ENCODE results near the gene POLD3.

The POLD3 gene

DNA sequence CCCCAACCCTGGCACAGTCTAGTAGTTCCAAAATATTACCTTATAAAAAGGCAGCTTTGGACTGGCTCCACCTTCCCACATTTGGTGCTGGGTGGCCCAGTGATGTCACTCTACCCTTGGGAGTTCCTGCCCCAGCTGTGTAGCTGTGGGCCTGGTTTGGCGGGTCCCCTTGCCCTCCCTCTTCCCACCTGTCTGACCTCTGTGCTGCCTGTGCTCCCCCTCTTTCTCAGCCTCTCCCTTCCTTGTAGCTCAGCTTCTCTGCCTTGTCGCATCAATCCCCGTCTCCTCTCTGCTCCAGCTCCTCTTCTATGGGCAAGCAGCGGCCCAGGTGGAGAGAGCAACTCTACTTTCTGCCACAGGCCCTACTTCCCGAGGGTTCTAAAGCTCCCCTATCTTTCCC, 84.2 kb downstream of the POLD3 start:
- no peak for DNase-seq

DNA sequence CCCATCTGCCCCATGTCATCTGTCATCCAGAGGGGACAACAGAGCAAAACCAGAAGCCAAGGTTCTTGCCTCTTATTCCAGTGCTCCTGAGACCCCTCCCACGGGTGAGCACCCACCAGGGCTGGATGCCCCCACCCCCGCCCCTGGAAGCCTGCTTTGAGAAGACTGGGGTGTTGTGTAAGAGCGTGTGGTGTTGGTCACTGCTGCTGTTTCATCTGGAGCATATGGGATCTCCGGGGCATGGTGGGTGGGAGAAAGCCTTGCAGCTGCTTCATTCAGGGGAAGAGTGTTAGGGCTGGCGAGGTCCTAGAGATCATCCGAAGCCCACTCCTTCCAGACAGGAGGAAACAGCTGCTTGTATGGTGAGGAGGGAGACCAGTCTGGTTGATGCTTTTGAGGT, 84.7 kb downstream of the POLD3 start:
- DNase-seq, result no peak

DNA sequence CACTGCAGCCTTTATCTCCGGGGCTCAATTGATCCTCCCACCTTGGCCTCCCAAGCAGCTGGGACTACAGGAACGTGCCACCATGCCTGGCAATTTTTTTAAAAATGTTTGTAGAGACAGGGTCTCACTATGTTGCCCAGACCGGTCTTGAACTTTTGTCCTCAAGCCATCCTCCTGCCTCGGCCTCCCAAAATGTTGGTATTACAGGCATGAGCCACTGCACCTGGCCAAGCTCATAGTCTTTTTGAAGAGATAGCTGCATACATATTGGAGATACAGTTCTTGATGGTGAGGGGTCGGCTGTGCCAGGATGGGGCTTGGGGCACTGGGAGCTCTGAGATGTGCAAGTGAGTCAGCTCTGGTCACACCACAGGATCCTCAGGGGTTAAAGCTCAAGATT, 85.7 kb downstream of the POLD3 start:
- DNase-seq, result peak; percentile 37

DNA sequence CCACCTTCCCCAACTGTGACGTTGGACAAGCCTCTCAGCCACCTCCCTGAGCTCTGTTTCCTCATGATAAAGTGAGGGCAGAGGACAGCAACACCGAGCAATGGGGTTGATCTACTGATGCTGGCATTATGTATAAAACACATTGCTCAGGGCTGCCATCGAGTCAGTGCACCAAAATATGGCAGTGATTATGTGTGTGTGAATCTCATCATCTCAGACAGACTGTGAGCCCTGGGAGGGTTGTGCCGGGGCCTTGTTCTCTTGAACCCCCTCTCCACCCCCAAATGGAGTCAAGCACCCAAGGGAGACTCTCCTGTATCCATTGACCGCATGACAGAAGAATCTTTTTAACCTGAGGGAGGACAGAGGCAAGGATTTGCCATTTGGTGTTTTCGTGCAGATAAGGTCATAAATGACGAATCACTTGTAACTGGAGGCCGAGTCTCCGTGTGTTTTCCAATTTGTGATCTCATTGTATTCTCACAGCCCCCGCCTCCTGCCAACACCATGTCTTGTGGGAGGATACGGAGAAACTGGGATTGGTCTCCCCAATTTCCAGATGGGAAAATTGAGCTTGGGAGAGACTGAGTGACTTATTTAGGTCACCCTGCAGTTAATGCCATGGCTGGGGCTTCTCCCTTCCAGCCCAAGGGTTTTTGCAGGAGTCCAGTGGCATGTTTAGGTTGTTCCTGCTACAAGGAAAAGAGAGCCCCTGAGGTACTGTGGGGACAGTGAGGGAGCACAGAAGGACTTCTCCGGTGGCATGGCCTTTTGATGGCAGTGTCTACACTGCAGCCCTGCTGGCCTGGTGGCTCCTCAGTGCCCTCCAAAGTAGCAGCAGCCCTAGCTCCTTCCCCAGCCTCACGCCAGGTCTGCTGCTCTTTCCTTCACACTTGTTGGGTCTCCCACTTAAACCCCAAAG, 86.5 kb downstream of the POLD3 start:
- peak; percentile 28 for DNase-seq

DNA sequence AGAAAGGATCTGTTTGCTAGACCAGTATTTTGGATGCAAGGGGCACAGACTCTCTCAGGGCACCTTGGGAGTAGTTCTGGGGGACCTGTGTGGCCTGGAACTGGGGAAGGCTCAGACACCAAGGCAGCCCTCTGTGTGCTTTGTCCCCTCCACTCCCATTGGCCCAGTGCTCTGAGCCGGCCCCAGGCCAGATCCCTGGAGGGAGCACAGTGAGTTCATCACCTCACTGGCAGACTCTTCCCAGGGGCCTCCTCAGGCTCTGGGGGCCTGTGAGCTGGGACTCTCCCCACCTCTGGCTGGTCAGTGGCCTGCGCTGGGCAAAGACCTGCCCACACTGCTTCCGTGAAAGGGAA, 87.1 kb downstream of the POLD3 start:
- DNase-seq, result peak; percentile 33

DNA sequence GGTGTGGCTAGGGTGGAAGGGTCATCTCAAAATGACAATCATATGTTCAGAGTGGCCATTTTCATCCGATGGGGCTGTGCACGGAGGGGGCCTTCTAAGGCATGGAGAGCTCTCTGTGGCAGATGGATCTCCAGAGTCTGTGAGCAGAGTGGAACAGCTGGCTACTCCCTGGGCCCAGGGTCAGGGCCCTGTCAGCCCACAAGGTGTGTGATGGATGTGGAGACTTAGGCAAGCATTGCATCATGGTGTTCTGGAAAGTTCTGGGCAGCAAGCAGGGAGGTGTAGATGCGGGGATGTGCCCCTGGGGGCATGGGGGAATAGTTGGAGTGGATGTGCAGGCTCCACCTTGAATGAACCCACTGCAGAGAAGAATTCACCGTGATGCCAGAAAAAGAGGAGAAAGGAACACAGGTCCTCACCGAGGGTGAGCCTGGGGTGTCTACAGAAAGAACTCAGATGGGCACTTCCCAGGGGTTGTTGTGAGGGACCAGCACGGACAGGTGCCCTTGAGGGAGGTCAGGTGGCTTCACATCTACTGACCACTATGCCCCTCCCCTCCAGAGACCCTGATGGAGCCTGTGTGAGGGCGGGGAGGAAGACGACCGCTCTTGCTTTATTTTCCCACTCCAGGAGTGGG, 87.8 kb downstream of the POLD3 start:
- peak; percentile 47 for DNase-seq

DNA sequence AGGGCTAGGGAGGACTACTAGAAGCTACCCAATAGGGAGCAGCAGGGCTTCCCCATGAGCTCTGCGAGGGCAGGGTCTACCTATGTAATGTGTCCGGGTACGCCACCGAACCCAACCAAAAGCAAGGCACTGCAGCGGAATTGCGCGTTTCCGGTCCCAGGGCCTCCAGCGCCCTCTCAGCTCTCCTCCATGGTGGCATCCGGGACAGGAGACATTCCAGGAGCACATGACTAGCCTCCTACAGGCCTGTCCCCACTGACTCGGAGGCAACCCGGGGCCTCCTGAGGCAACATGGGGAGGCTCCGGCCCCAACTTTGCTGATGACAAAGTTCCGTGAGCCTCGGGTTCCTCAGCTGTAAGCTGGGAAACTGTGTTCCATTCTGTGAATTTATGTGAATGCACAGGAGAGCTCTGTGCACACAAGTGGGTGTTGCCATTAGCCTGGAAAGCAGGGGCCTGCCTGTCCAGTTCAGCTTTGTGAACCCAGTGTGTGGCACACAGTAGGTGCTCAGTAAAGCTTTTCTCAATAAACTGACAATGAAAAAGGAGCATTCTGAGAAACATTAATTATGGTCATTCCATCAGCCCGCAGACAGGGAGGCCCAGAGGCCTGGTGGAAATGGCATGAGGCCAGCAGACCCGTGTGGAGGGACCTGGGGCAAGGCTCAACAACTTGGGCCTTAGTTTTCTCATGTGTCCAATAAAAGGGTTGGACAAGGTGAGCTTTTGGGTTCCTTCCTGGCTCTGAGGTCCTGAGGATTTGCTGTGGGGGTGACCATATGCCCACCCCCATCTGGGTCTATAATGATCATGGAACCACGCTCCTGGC, 88.5 kb downstream of the POLD3 start:
- peak; percentile 37 for DNase-seq

DNA sequence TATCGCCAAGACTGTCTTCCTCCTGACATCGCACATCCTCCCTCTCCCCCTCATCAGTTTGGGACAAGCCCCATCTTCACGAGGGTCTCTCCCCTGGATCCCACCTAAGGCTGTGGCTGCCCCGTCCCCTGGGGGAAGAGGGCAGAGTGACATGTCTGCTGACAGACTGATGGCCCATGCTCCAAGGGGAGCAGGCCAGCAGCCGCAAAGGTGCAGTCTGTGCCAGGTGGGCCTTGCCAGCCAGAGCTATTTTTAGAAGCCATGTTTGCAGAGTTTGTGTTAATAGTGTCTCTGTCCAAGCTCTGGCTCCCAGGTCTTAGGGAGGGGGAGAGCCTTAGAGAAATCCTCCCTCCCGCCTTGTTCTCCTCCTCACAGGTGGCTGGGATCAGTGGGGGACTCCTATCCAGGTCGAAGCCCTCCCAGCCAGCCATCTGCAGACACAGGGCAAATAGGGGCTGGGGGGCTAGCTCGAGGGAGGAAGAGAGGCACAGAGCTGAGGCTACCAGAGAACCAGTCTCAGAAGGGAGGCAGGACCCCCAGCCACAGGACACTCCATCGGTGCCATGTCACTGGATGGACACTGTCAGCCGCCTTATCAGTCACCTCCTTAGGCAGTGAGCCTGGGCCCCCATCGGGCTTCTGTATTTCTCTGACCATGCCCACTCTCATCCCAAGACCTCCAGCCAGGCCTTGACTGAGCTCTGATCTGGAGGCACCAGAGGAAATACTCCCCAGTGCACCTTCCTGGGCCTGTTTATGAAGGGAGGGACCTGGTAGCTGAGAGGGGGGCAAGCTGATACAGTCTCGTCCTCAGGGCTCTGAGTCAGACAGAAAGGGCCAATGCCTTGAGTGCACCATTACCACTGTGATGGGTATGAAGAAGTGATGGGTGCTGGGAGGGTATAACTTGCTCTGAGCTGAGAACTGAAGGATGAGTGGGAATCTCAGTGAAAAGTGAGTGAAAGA, 89.6 kb downstream of the POLD3 start:
- DNase-seq, result no peak

DNA sequence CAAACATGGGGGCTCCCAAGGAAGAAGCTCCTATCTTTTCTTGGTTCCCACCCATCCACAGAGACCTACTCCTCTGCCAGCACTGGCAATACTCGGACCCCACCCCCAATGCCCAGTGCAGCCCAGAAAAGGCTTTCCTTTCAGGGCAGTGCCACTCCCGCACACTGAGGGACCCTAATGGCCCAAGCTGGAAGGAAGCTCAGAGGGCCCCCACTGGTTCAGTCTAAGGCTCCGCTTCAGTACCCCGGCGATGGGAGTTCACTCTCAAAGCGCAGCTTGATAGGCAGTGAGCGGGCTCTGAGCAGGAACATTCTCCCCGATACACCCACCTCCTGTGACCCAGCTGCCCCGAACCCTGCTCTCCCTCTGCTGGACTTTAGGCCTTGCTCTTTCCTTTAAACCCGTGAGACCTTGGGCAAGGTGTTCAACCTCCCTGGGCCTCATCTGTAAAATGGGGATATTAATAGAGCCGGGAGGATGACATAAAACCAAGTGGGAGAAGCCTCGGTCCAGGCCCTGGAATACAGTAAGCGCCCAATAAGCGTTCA, 90.4 kb downstream of the POLD3 start:
- DNase-seq, result no peak

DNA sequence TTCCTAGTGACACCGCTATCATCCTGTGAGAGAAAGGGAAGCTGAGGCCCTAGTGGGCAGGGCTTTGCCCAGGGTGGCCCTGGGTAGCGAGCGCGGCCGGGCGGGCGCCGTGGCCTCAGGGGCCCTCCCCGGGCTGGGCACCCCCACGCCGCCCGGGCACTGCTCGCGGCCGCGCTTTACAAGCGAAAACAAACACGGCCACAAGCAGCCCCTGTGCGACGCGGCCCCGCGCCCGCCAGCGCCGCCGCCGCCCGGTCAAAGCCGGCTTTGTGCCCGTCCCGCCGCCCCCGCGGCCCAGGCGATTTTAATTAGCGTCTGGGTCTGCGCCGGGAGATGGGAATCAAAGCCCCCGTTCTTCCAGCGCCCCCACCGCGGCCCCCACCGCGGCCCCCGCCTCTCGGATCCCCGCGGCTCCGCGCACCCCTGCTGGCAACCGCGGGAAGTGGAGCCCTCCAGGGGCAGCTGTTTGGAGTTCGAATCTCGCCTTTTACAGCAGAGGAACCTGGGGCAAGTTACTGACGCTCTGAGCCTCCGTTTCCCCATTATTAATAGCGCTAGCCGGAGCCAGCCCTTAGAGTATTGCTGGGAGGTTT, 91.0 kb downstream of the POLD3 start:
- DNase-seq, result no peak

DNA sequence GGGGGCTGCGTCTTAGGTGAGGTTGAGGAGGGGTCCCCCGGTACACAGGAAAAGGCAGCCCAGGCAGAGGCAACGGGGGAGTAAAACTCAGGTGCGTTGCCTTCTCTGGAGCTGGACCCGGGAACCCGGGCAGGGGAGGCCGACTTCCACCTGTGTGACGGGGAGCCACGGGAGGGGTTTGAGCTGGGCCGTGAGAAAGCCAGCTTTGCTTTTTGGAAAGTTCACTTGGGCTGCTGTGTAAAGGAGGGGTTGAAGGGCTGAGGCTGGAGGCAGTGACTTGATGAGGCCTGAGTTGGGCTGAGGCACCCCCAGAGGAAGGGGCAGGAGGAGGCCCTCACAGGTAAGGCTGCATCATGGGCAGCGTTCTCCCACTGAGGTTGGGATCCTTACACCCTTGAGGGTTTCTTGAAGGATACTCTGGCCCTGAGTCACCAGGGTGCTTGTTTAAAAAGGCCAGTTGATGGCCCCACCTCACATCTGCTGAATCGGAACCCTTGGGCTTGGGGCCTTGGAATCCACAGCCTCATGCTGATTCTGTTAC, 91.6 kb downstream of the POLD3 start:
- DNase-seq, result no peak

DNA sequence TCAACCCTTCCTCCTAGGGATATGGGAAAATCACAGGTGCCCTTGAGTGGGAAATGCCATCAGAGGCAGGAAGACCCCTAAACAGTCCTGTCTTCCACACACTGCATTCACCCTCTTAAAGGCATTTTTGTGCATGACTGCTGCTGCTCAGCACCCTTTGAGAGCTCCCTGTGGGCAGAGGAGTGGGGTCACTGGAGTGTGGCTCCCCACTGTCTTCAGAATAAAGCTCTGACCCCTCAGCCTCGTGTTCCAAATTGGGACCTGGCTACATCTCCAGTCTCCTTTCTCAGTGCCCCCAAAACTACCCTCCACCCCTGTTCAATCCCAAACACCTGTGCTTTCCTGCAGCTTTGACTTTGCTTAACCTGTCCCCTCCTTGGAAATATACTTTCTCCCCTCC, 92.3 kb downstream of the POLD3 start:
- no peak for DNase-seq

DNA sequence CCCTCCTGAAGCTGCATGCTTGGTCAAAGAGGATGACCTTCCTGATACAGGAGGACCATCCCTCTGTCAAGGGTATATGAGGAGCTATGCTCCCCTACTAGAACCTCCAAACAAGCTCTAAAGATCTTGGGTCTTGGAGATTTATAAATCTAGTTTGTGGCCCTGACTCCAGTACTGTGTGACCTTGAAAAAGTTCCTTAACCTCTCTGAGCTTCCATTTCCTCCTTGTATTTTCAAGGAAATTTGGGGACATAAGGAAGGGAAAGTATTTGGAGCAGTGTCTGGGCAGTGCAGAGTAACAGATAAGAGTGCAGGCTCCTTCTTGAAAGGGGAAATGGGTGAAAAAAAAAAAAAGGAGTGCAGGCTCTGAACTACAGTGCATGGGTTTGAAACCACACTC, 93.0 kb downstream of the POLD3 start:
- DNase-seq, result no peak

DNA sequence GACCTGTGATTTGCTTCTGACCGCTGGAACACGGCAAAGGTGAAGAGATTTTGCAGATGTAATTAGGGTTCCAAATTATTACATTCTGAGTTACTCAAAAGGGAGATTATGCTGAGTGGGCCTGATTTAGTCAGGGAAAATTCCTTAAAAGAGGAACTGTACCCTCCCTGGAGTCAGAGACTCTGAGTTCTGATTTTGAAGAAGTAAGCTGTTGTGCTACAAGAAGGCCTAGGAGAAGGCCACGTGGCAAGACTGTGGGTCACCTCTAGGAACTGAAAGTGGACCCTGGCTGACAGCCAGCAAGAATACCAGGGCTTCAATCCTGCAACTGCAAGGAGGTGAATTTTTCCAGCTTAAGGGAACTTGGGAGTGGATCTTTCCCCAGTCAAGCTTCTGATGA, 93.5 kb downstream of the POLD3 start:
- DNase-seq, result no peak

DNA sequence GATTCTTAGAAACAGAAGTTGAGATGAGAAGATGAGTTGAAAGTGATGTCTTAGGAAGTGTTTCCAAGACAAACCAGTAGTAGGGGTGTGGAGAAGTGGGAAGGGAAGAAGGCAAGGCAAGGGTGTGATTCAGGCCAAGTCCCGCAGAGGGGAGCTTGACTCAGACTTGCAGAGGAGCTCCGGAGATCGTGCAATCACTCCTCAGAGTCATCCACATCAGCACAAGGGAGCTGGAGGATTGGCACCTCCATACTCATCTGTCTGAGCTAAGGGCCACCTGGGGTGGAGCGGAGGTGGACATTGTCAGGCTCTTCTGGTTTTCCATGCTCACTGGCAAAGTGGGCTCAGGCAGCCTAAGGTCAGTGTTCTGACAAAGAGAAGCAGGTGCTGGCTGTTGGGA, 94.4 kb downstream of the POLD3 start:
- no peak for DNase-seq

DNA sequence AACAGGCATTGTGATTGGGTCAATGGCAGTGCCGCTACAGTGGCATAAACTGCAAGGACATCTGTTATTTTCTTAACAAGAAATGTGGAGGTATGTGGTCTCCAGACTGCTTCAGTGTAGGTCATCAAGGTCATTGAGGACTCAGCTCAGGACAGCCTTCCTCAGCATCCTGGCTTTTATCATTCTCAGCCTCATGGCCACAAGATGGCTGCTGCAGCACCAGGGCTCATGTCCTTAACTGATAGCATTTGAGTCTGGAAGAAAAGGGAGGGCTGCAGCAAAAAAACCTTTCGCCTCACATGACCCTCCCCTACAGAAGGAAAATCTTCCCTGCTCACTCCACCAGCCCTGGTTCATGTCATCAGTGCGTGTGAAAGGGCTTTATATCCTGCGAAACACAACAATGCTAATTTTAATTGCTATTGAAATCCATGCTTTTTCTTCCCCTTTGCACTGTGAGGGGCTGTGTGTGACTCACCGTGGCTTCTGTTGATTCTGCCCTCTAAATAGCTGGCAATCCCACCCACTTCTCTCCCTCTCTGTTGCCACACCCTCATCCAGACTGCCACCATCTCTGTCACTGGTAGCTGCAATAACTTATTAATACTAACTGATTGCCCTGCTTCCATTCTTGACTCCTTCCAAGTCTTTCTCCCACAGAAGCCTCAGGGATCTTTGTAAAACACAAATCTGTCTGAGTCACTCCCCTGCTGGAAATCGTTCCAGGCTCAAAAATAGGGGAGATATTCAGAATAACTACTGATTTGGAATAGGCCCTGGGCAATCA, 95.0 kb downstream of the POLD3 start:
- DNase-seq, result no peak

DNA sequence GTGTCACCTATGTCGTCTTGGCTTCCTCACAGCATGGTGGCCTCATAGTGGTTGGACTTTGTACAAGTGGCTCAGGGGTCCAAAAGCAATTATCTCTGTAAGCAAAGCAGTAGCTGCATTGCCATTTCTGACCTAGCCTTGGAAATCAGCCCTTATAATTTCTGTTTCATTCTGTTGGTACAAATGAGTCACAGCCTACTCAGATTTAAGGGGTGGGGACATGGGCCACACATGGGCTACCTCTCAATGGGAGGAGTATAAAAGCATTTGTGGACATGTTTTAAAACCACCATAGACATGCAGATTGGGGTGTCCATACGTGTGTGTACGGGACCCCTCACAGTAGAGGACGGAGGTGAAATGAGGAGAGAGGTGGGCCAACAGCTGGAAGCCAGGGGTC, 97.3 kb downstream of the POLD3 start:
- no peak for DNase-seq

DNA sequence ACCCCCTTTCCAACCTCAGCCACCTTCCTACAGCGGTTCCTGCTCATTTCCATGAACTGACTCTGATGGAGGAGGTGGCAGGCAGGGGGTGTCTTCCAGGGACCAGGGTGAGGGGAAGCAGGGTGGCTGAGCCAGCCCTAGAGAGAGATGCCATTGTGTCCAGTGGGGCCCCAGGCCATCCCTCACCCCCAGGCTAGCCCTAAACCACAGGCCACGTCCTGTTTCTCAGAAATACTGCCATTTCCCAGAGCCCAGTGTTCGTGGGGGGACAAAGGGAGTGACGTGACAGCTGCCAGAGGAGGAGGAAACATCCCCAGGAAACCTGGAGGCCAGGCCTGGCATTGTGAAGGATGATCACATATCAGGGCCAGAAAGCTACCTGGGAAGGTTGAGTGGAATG, 99.4 kb downstream of the POLD3 start:
- no peak for DNase-seq

Data from activated CD8-positive, alpha-beta memory T cell treated with anti-CD3 and anti-CD28 coated beads for 24 hours (primary cell).